GM21737 (cell line): ENCODE results near the gene TMEM250.
"Not testable (repeated sequence)": the region's sequence is repeated elsewhere in the genome, so short reads cannot be mapped to it uniquely, and the experiment has no call there.

Experiments used
- ATAC-seq: cut with Tn5 transposase; IDR thresholded peaks from one replicate; pipeline ENCODE4 v1.9.1; 2021; ENCODE audit warnings: mild to moderate bottlenecking, moderate library complexity; ENCODE audit not compliant: unreplicated experiment

The TMEM250 gene

GRCh38 chr9:136114610-136115009 is 4.1 kb downstream of the TMEM250 start:
- ATAC-seq, result no peak

- no peak for ATAC-seq
Measured at GRCh38 chr9:136112541-136112940, 6.1 kb downstream of the TMEM250 start.

- ATAC-seq, result no peak
Measured at GRCh38 chr9:136111910-136112309, 6.8 kb downstream of the TMEM250 start.

- no peak for ATAC-seq
Measured at GRCh38 chr9:136111190-136111589, 7.5 kb downstream of the TMEM250 start.

- ATAC-seq, result no peak
Measured at GRCh38 chr9:136110082-136111061, 8.3 kb downstream of the TMEM250 start.

GRCh38 chr9:136109351-136110081 is 9.2 kb downstream of the TMEM250 start:
- ATAC-seq, result peak; percentile 65

GRCh38 chr9:136108648-136109266 is 9.9 kb downstream of the TMEM250 start:
- no peak for ATAC-seq

GRCh38 chr9:136107953-136108647 is 10.6 kb downstream of the TMEM250 start:
- no peak for ATAC-seq

GRCh38 chr9:136107155-136107952 is 11.3 kb downstream of the TMEM250 start:
- ATAC-seq, result no peak

GRCh38 chr9:136105398-136106135 is 13.1 kb downstream of the TMEM250 start:
- ATAC-seq, result no peak

- ATAC-seq, result no peak
Measured at GRCh38 chr9:136104916-136105315, 13.8 kb downstream of the TMEM250 start.

GRCh38 chr9:136104488-136104800 is 14.2 kb downstream of the TMEM250 start:
- ATAC-seq, result no peak

GRCh38 chr9:136103651-136104487 is 14.8 kb downstream of the TMEM250 start:
- ATAC-seq, result no peak

GRCh38 chr9:136101615-136102074 is 17.0 kb downstream of the TMEM250 start:
- not testable (repeated sequence) for ATAC-seq

GRCh38 chr9:136100700-136101614 is 17.7 kb downstream of the TMEM250 start:
- ATAC-seq, result no peak

- no peak for ATAC-seq
Measured at GRCh38 chr9:136099542-136099941, 19.1 kb downstream of the TMEM250 start.

- no peak for ATAC-seq
Measured at GRCh38 chr9:136098844-136099243, 19.8 kb downstream of the TMEM250 start.
